ENCODE results near the gene CDC14C.

CDC14C gene

DNA sequence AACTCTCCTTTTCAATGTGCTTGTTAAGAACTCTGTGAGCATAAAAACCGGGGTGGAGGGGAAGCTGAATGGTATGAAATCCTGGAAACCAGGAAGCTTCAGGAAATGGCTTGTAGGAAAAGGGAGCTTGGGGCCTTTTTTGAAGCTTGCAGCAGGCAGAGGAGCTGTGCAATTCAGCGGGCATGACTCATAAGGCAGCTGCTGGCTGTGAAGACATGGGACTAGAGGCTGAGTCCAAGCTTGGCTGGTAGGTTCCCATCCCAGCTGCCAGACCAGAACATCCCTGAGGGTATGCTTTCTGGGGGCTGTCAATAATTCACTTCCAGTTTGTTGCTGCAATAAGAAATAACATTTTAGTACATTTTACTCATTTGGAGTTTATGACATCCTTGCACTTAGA, 36.8 kb upstream of the CDC14C start:
- Histone ChIP-seq H3K4me1 (ENCODE audit: control insufficient read depth in 2 of 2, insufficient read depth in 1 of 2, low read depth in 1 of 2, low read length in 2 of 2) (no peaks in the 10 kb centered on the region), H3K36me3 (replicated peaks in 1 of 2; ENCODE audit: control insufficient read depth in 2 of 2, insufficient read depth in 2 of 2, low read length in 2 of 2) (no peaks in the 10 kb centered on the region), H3K4me2 (ENCODE audit: insufficient read depth, low read length, poor library complexity, severe bottlenecking) (no peak overlapping the region), H3K9me3 (replicated peaks in 1 of 2; ENCODE audit: control insufficient read depth in 2 of 2, insufficient read depth in 1 of 2, low read depth in 1 of 2, low read length in 2 of 2) (peaks cover 0 to 4% of the 10 kb centered on the region in 2 donors), H4K8ac (ENCODE audit: low read depth, low read length) (no peak overlapping the region), H3K4me3 (ENCODE audit: low read length in 2 of 2) (no peak overlapping the region), H3K23ac (ENCODE audit: low read depth, low read length, poor library complexity) (no peak overlapping the region), H3K27me3 (ENCODE audit: control insufficient read depth in 3 of 3, insufficient read depth in 3 of 3, low read depth in 1 of 3, low read length in 3 of 3) (no peaks in the 10 kb centered on the region), H2BK120ac (ENCODE audit: low read depth, low read length) (no peak overlapping the region), H3K79me1 (ENCODE audit: low read depth, low read length) (no peaks in the 10 kb centered on the region), H4K91ac (ENCODE audit: low read depth, low read length, poor library complexity) (no peak overlapping the region), H3K14ac (ENCODE audit: low read length) (no peak overlapping the region), H3K4ac (ENCODE audit: low read length) (no peak overlapping the region), H2AFZ (ENCODE audit: low read length) (no peak overlapping the region), H2AK5ac (ENCODE audit: low read depth, low read length) (no peak overlapping the region), H3K18ac (ENCODE audit: low read length) (no peak overlapping the region), H2BK12ac (ENCODE audit: low read length) (no peak overlapping the region), H2BK15ac (ENCODE audit: low read length) (no peak overlapping the region), H3K27ac (replicated peaks; ENCODE audit: low read length) (no peak overlapping the region), H2BK5ac (ENCODE audit: low read length) (no peak overlapping the region), H3K9ac (ENCODE audit: low read depth, low read length, poor library complexity) (no peak overlapping the region)
- no CpG with 5 or more reads among the region's 2 CpGs for WGBS, 2 donors (ENCODE audit: extremely low coverage in 2 of 2, insufficient read length in 2 of 2, insufficient replicate concordance in 1 of 2)
- DNase-seq (ENCODE audit: low spot score) = no peak

DNA sequence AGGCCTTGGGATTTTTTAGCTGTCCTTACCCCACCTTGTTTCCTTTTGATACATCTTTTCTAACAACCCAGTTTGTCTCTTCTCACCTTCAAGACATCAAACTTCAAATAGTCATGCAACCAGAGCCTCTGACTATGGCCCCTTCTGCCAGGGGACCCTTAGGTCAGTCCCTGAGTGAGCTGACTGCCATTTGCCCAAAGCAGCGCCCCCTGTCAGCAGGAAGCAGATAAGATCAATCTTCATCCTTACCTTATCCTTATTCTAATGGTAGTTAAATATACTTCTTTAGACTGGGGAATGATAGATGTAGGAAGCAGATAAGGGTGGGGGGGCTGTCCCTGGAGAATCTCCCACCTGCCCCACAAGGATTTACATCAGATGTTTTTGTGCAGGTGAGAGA, 29.8 kb upstream of the CDC14C start:
- no peaks in the 10 kb centered on the region for H3K4me1 ChIP-seq (ENCODE audit: control insufficient read depth in 2 of 2, insufficient read depth in 1 of 2, low read depth in 1 of 2, low read length in 2 of 2)
- no peaks in the 10 kb centered on the region for H3K79me1 ChIP-seq (ENCODE audit: low read depth, low read length)
- H2AK5ac ChIP-seq (ENCODE audit: low read depth, low read length) = no peak overlapping the region
- H2BK5ac ChIP-seq (ENCODE audit: low read length) = no peak overlapping the region
- DNase-seq (ENCODE audit: low spot score) = no peak
- H3K27ac ChIP-seq (replicated peaks; ENCODE audit: low read length) = no peak overlapping the region
- no peak overlapping the region for H2BK12ac ChIP-seq (ENCODE audit: low read length)
- no peak overlapping the region for H4K91ac ChIP-seq (ENCODE audit: low read depth, low read length, poor library complexity)
- no peak overlapping the region for H3K9ac ChIP-seq (ENCODE audit: low read depth, low read length, poor library complexity)
- H3K18ac ChIP-seq (ENCODE audit: low read length) = no peak overlapping the region
- WGBS, 2 donors (ENCODE audit: extremely low coverage in 2 of 2, insufficient read length in 2 of 2, insufficient replicate concordance in 1 of 2) = no CpG with 5 or more reads among the region's 1 CpG
- no peak overlapping the region for H2BK15ac ChIP-seq (ENCODE audit: low read length)
- H3K23ac ChIP-seq (ENCODE audit: low read depth, low read length, poor library complexity) = no peak overlapping the region
- H2BK120ac ChIP-seq (ENCODE audit: low read depth, low read length) = no peak overlapping the region
- no peaks in the 10 kb centered on the region for H3K36me3 ChIP-seq (replicated peaks in 1 of 2; ENCODE audit: control insufficient read depth in 2 of 2, insufficient read depth in 2 of 2, low read length in 2 of 2)
- no peak overlapping the region for H3K4me3 ChIP-seq (ENCODE audit: low read length in 2 of 2)
- no peak overlapping the region for H3K4ac ChIP-seq (ENCODE audit: low read length)
- peaks cover 0 to 4% of the 10 kb centered on the region in 2 donors for H3K9me3 ChIP-seq (replicated peaks in 1 of 2; ENCODE audit: control insufficient read depth in 2 of 2, insufficient read depth in 1 of 2, low read depth in 1 of 2, low read length in 2 of 2)
- no peak overlapping the region for H3K14ac ChIP-seq (ENCODE audit: low read length)
- H2AFZ ChIP-seq (ENCODE audit: low read length) = no peak overlapping the region
- no peaks in the 10 kb centered on the region for H3K27me3 ChIP-seq (ENCODE audit: control insufficient read depth in 3 of 3, insufficient read depth in 3 of 3, low read depth in 1 of 3, low read length in 3 of 3)
- H3K4me2 ChIP-seq (ENCODE audit: insufficient read depth, low read length, poor library complexity, severe bottlenecking) = no peak overlapping the region
- H4K8ac ChIP-seq (ENCODE audit: low read depth, low read length) = no peak overlapping the region

GRCh38 chr7:48899932-48900331, 24.4 kb upstream of the CDC14C start:
- no peaks in the 10 kb centered on the region for H3K36me3 ChIP-seq (replicated peaks in 1 of 2; ENCODE audit: control insufficient read depth in 2 of 2, insufficient read depth in 2 of 2, low read length in 2 of 2)
- no peak overlapping the region for H2AK5ac ChIP-seq (ENCODE audit: low read depth, low read length)
- no peak overlapping the region for H3K4me3 ChIP-seq (ENCODE audit: low read length in 2 of 2)
- H2BK5ac ChIP-seq (ENCODE audit: low read length) = no peak overlapping the region
- no peak overlapping the region for H2BK120ac ChIP-seq (ENCODE audit: low read depth, low read length)
- H3K14ac ChIP-seq (ENCODE audit: low read length) = no peak overlapping the region
- peaks cover 0 to 1% of the 10 kb centered on the region in 2 donors for H3K9me3 ChIP-seq (replicated peaks in 1 of 2; ENCODE audit: control insufficient read depth in 2 of 2, insufficient read depth in 1 of 2, low read depth in 1 of 2, low read length in 2 of 2)
- no peak overlapping the region for H3K4me2 ChIP-seq (ENCODE audit: insufficient read depth, low read length, poor library complexity, severe bottlenecking)
- no peak for DNase-seq (ENCODE audit: low spot score)
- H2BK12ac ChIP-seq (ENCODE audit: low read length) = no peak overlapping the region
- no peak overlapping the region for H3K23ac ChIP-seq (ENCODE audit: low read depth, low read length, poor library complexity)
- no CpG with 5 or more reads among the region's 2 CpGs for WGBS, 2 donors (ENCODE audit: extremely low coverage in 2 of 2, insufficient read length in 2 of 2, insufficient replicate concordance in 1 of 2)
- no peaks in the 10 kb centered on the region for H3K4me1 ChIP-seq (ENCODE audit: control insufficient read depth in 2 of 2, insufficient read depth in 1 of 2, low read depth in 1 of 2, low read length in 2 of 2)
- no peaks in the 10 kb centered on the region for H3K79me1 ChIP-seq (ENCODE audit: low read depth, low read length)
- H3K27ac ChIP-seq (replicated peaks; ENCODE audit: low read length) = no peak overlapping the region
- no peak overlapping the region for H4K8ac ChIP-seq (ENCODE audit: low read depth, low read length)
- H3K18ac ChIP-seq (ENCODE audit: low read length) = no peak overlapping the region
- no peak overlapping the region for H4K91ac ChIP-seq (ENCODE audit: low read depth, low read length, poor library complexity)
- H3K27me3 ChIP-seq (ENCODE audit: control insufficient read depth in 3 of 3, insufficient read depth in 3 of 3, low read depth in 1 of 3, low read length in 3 of 3) = no peaks in the 10 kb centered on the region
- no peak overlapping the region for H2AFZ ChIP-seq (ENCODE audit: low read length)
- no peak overlapping the region for H3K9ac ChIP-seq (ENCODE audit: low read depth, low read length, poor library complexity)
- no peak overlapping the region for H2BK15ac ChIP-seq (ENCODE audit: low read length)
- no peak overlapping the region for H3K4ac ChIP-seq (ENCODE audit: low read length)

DNA sequence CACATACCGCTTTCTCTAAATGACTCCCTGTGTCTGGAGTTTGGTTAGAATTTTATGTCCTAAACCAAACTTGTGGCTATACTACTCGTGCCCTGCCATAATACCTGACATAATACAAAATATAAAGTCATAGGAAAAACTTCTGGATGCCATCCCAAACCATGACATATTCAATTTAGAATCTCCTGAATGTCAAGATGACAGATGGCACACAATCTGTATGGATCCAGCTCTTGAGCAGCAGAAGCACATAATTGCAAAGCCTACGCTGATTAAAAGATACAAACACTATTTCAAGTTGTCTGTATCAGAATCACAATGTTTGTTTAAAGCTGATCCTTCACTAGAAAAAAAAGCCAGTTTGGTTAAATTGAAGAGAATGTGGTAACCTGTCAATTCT, 22.4 kb upstream of the CDC14C start:
- Histone ChIP-seq H2AFZ (ENCODE audit: low read length) (no peak overlapping the region), H2BK5ac (ENCODE audit: low read length) (no peak overlapping the region), H4K91ac (ENCODE audit: low read depth, low read length, poor library complexity) (no peak overlapping the region), H3K4ac (ENCODE audit: low read length) (no peak overlapping the region), H3K14ac (ENCODE audit: low read length) (no peak overlapping the region), H3K4me3 (ENCODE audit: low read length in 2 of 2) (no peak overlapping the region), H3K23ac (ENCODE audit: low read depth, low read length, poor library complexity) (no peak overlapping the region), H2AK5ac (ENCODE audit: low read depth, low read length) (no peak overlapping the region), H2BK15ac (ENCODE audit: low read length) (no peak overlapping the region), H2BK12ac (ENCODE audit: low read length) (no peak overlapping the region), H4K8ac (ENCODE audit: low read depth, low read length) (no peak overlapping the region), H3K4me1 (ENCODE audit: control insufficient read depth in 2 of 2, insufficient read depth in 1 of 2, low read depth in 1 of 2, low read length in 2 of 2) (no peaks in the 10 kb centered on the region), H3K18ac (ENCODE audit: low read length) (no peak overlapping the region), H3K27ac (replicated peaks; ENCODE audit: low read length) (no peak overlapping the region), H3K9ac (ENCODE audit: low read depth, low read length, poor library complexity) (no peak overlapping the region), H3K27me3 (ENCODE audit: control insufficient read depth in 3 of 3, insufficient read depth in 3 of 3, low read depth in 1 of 3, low read length in 3 of 3) (no peaks in the 10 kb centered on the region), H2BK120ac (ENCODE audit: low read depth, low read length) (no peak overlapping the region), H3K36me3 (replicated peaks in 1 of 2; ENCODE audit: control insufficient read depth in 2 of 2, insufficient read depth in 2 of 2, low read length in 2 of 2) (no peaks in the 10 kb centered on the region), H3K79me1 (ENCODE audit: low read depth, low read length) (no peaks in the 10 kb centered on the region), H3K4me2 (ENCODE audit: insufficient read depth, low read length, poor library complexity, severe bottlenecking) (no peak overlapping the region), H3K9me3 (replicated peaks in 1 of 2; ENCODE audit: control insufficient read depth in 2 of 2, insufficient read depth in 1 of 2, low read depth in 1 of 2, low read length in 2 of 2) (peaks cover 0 to 1% of the 10 kb centered on the region in 2 donors)
- no peak for DNase-seq (ENCODE audit: low spot score)
- no CpG with 5 or more reads among the region's 3 CpGs for WGBS, 2 donors (ENCODE audit: extremely low coverage in 2 of 2, insufficient read length in 2 of 2, insufficient replicate concordance in 1 of 2)
